ENCODE results near the gene PDYN. TPM values are rescaled to one million over a fixed set of nuclear protein-coding genes. Genes with fewer than 3 reads are reported as not detected.

The PDYN gene
- total RNA-seq, 1 experiment from 2014 or later: not detected

DNA sequence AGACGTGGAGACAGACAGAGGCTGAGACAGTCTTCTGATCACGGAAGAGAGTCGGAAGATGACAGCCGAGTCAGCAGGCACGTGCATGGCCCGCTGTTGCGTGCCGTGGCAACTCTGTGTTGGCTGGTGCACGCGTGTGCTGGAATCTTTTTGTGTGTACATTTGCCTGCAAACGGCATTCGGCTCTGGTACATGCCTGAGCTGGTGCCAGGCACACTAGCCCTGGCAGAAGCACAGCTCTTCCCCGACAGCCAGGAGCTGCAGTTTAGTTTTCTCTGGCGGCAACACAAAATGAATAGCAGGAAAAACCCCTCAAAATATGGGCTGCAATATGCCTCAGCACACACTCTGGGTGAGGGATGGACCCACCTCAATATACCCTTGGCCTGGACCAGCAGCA, 769 bp upstream of the PDYN start:
- no peaks in the 10 kb centered on the region for H3F3A ChIP-seq (ENCODE audit: insufficient read depth, low read depth)
- no peaks in the 10 kb centered on the region for H3K79me2 ChIP-seq (ENCODE audit: low read depth)
- H3K9me3 ChIP-seq (ENCODE audit: insufficient read depth, low read depth): no peaks in the 10 kb centered on the region
- DNase-seq: no peak
- H3K9me2 ChIP-seq (ENCODE audit: insufficient read depth): no peaks in the 10 kb centered on the region
- no peak overlapping the region for H2AFZ ChIP-seq
- TF ChIP-seq, protein P1, sequence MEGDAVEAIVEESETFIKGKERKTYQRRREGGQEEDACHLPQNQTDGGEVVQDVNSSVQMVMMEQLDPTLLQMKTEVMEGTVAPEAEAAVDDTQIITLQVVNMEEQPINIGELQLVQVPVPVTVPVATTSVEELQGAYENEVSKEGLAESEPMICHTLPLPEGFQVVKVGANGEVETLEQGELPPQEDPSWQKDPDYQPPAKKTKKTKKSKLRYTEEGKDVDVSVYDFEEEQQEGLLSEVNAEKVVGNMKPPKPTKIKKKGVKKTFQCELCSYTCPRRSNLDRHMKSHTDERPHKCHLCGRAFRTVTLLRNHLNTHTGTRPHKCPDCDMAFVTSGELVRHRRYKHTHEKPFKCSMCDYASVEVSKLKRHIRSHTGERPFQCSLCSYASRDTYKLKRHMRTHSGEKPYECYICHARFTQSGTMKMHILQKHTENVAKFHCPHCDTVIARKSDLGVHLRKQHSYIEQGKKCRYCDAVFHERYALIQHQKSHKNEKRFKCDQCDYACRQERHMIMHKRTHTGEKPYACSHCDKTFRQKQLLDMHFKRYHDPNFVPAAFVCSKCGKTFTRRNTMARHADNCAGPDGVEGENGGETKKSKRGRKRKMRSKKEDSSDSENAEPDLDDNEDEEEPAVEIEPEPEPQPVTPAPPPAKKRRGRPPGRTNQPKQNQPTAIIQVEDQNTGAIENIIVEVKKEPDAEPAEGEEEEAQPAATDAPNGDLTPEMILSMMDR (conservative IDR thresholded peaks at IDR 0.05): no peak
- TF ChIP-seq EZH2 (IDR thresholded peaks at IDR 0.05; ENCODE audit: low read depth): no peak
- peaks cover 100% of the 10 kb centered on the region for H3K27me3 ChIP-seq (ENCODE audit: insufficient read depth, low read depth)
- H3K27ac ChIP-seq: no peak overlapping the region
- intact Hi-C loops (cut with micrococcal nuclease; ENCODE audit: unreplicated experiment): no loop called here
- no peaks in the 10 kb centered on the region for H4K20me1 ChIP-seq (ENCODE audit: insufficient read depth)
- no TSS peak for BruUV-seq (replicated peaks)
- H3K4me1 ChIP-seq (replicated peaks; ENCODE audit: insufficient read depth): no peaks in the 10 kb centered on the region
- POLR2A ChIA-PET (ENCODE audit: unreplicated experiment): no interaction called here
- no peaks in the 10 kb centered on the region for H3K36me3 ChIP-seq (ENCODE audit: low read depth)
- CTCF ChIA-PET: no interaction called here
- no peak overlapping the region for H3K4me2 ChIP-seq
- no peak overlapping the region for H3K4me3 ChIP-seq

DNA sequence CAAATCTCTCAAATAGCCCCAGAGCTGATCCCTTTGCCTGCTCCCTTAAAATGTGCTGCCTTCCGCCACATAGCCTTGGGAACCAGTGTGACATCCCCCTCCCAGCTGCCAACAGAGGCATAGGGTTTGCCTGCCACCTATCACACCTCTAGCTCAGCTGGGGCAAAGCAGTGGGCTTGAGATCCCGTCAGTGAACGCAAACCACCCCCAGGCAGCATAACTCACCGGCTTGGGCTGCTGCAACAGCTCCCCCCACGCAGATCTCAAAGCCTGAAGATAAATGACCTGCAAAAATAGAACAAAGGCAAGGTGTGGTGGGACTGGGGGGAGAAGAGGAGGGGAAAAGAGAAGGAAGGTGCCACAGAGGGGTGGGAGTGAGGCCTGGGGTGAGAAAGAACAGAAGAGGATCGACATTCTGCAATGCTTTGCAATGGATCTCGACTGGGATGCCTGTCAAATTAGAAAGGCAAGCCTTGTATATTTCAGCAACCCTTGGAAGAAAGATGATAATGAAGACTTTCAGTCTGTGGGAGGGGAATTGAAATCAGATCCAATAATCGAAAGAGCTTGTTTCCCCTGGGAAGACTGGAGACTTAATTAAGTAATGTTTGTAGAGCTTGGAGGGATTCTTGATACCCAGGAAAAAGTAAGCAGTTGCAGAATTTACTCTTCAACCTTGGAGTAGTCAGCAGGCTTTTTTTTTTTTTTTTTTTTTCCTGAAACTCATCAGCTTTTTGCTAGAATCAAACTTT, 1.3 kb downstream of the PDYN start:
- Histone ChIP-seq H3K27ac (no peak overlapping the region), H3K4me1 (replicated peaks; ENCODE audit: insufficient read depth) (no peaks in the 10 kb centered on the region), H3K4me3 (no peak overlapping the region), H3K36me3 (ENCODE audit: low read depth) (no peaks in the 10 kb centered on the region), H3K79me2 (ENCODE audit: low read depth) (no peaks in the 10 kb centered on the region), H2AFZ (no peak overlapping the region), H3K9me3 (ENCODE audit: insufficient read depth, low read depth) (no peaks in the 10 kb centered on the region), H3F3A (ENCODE audit: insufficient read depth, low read depth) (no peaks in the 10 kb centered on the region), H3K4me2 (no peak overlapping the region), H4K20me1 (ENCODE audit: insufficient read depth) (no peaks in the 10 kb centered on the region), H3K27me3 (ENCODE audit: insufficient read depth, low read depth) (peaks cover 100% of the 10 kb centered on the region), H3K9me2 (ENCODE audit: insufficient read depth) (no peaks in the 10 kb centered on the region)
- no peak for DNase-seq
- no TSS peak for BruUV-seq (replicated peaks)
- POLR2A ChIA-PET (ENCODE audit: unreplicated experiment): no interaction called here
- CTCF ChIA-PET: interaction anchor here (0.6 kb wide), 1 partner anchor 376 kb away, joined by 4 read pairs; no protein-coding TSS in a partner anchor
- intact Hi-C loops (cut with micrococcal nuclease; ENCODE audit: unreplicated experiment): no loop called here
- no peak for TF ChIP-seq EZH2 (IDR thresholded peaks at IDR 0.05; ENCODE audit: low read depth)
- TF ChIP-seq, protein P1 (conservative IDR thresholded peaks at IDR 0.05): no peak

DNA sequence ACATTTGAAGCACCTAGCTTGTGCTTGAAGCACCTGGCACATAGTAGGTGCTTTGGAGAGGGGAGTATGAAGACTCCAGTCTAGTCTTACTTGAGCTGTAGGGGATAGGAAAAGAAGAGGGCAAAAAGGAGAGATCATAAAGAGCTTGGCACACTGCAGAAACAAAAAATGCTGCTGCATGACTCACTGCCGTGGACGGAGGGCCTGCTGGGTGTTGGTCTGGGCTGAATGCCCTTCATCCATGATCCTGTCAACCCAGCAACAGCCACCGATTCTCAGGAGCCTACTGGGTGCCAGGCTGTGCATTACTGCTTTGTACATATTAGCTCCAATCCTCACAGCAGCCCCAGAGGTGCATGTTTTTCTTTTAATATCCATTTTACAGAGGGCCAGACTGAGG, 6.0 kb downstream of the PDYN start:
- no peaks in the 10 kb centered on the region for H3K9me2 ChIP-seq (ENCODE audit: insufficient read depth)
- no peak for TF ChIP-seq EZH2 (IDR thresholded peaks at IDR 0.05; ENCODE audit: low read depth)
- TF ChIP-seq, protein P1 (conservative IDR thresholded peaks at IDR 0.05): no peak
- no peak overlapping the region for H3K4me2 ChIP-seq
- DNase-seq: no peak
- H3F3A ChIP-seq (ENCODE audit: insufficient read depth, low read depth): no peaks in the 10 kb centered on the region
- H3K79me2 ChIP-seq (ENCODE audit: low read depth): no peaks in the 10 kb centered on the region
- no peaks in the 10 kb centered on the region for H3K36me3 ChIP-seq (ENCODE audit: low read depth)
- POLR2A ChIA-PET (ENCODE audit: unreplicated experiment): no interaction called here
- CTCF ChIA-PET: no interaction called here
- H3K4me3 ChIP-seq: no peak overlapping the region
- no TSS peak for BruUV-seq (replicated peaks)
- no peaks in the 10 kb centered on the region for H3K9me3 ChIP-seq (ENCODE audit: insufficient read depth, low read depth)
- H3K4me1 ChIP-seq (replicated peaks; ENCODE audit: insufficient read depth): no peaks in the 10 kb centered on the region
- peaks cover 100% of the 10 kb centered on the region for H3K27me3 ChIP-seq (ENCODE audit: insufficient read depth, low read depth)
- H4K20me1 ChIP-seq (ENCODE audit: insufficient read depth): no peaks in the 10 kb centered on the region
- intact Hi-C loops (cut with micrococcal nuclease; ENCODE audit: unreplicated experiment): no loop called here
- H2AFZ ChIP-seq: no peak overlapping the region
- H3K27ac ChIP-seq: no peak overlapping the region

All from PC-9 (cell line).